Sigmoid colon (tissue), 7 donors: ENCODE data around the gene BCL7A. TPM values are rescaled to one million over a fixed set of nuclear protein-coding genes. Genes with fewer than 3 reads are reported as not detected.
"Not testable (repeated sequence)": the region's sequence is repeated elsewhere in the genome, so short reads cannot be mapped to it uniquely, and the experiment has no call there.

Experiments used
- DNase-seq: peaks from one replicate; pipeline ENCODE4 v3.0.0-alpha.2; 2019
- H3K27ac ChIP-seq, 4 donors: fragments of 200-600 bp; sonication (generic); one replicate each; pipeline ENCODE4 v1.5.1; 2016 to 2019; ENCODE audit warnings: mild to moderate bottlenecking in 1 of 4
- H3K27me3 ChIP-seq, 3 donors: fragments of 200-600 bp; sonication (generic); one replicate each; pipeline ENCODE4 v1.5.1; 2019; ENCODE audit warnings: mild to moderate bottlenecking in 1 of 3
- H3K36me3 ChIP-seq, 4 donors: fragments of 200-600 bp; sonication (generic); one replicate each; pipeline ENCODE4 v1.5.1; 2016 to 2019
- H3K4me1 ChIP-seq, 4 donors: fragments of 200-600 bp; sonication (generic); one replicate each; pipeline ENCODE4 v1.5.1; 2017 to 2019
- H3K4me3 ChIP-seq, 4 donors: fragments of 200-600 bp; sonication (generic); one replicate each; pipeline ENCODE4 v1.5.1; 2017 to 2019; ENCODE audit warnings: mild to moderate bottlenecking in 2 of 4, moderate library complexity in 1 of 4
- H3K9me3 ChIP-seq, 4 donors: fragments of 200-600 bp in 3 of 4; sonication (generic) in 3 of 4; one replicate each; pipeline versions ENCODE4 v1.5.1 to v1.6.1; 2013 to 2019
- CTCF ChIP-seq, 4 experiments: fragments of 450-650 bp in 3 of 4; fragments of 200-600 bp in 1 of 4; IDR thresholded peaks; one replicate each; pipeline ENCODE4 v1.5.1; 2016 to 2019; ENCODE audit warnings: antibody characterized with exemption in 4 of 4, mild to moderate bottlenecking in 3 of 4, moderate library complexity in 2 of 4
- EP300 ChIP-seq, 4 donors: sonication (generic); formaldehyde crosslinking; IDR thresholded peaks; one replicate each; pipeline ENCODE4 v1.6.1; 2017; ENCODE audit warnings: antibody characterized with exemption in 4 of 4
- POLR2A ChIP-seq, 2 donors: fragments of 450-650 bp; IDR thresholded peaks; one replicate each; pipeline ENCODE4 v1.6.1; 2016; ENCODE audit warnings: antibody characterized with exemption in 2 of 2, mild to moderate bottlenecking in 2 of 2, moderate library complexity in 2 of 2
- POLR2AphosphoS5 ChIP-seq, 4 donors: sonication (generic); formaldehyde crosslinking; IDR thresholded peaks; one replicate each; pipeline ENCODE4 v1.6.1; 2017; ENCODE audit warnings: antibody characterized with exemption in 4 of 4
- WGBS, 2 donors: extraction: QIAGEN DNeasy Blood & Tissue Kit; methylation state at CpG; one replicate each; pipeline ENCODE4 v1.1.7; 2013; 5-methylcytosine and 5-hydroxymethylcytosine counted together
- intact Hi-C: fragments of 100-400 bp; cut with DNase I; formaldehyde crosslinking; loops from one replicate; pipeline ENCODE4 v1.15.1; 2023
- polyA plus RNA-seq, 3 donors: library from polyadenylated mRNA; stranded (reverse); fragments of 200-250 nt; gene quantifications; one replicate each; pipeline ENCODE4 v1.2.3, GENCODE V29; 2013
- total RNA-seq, 4 donors: library from RNA; depleted of rRNA; stranded (reverse); fragments of >200 nt; gene quantifications; one replicate each; pipeline ENCODE4 v1.1.0, GENCODE V29; 2016
- donor health status: healthy with polysubstance abuse.
- donor health status: Bipolar disorder and iron deficiency.
- donor health status: healthy.

BCL7A gene
- total and polyA plus RNA-seq, 7 donors = 1.2 to 7.4 (median 6.4) TPM

GRCh38 chr12:122040579-122041386, 19.1 kb downstream of the BCL7A start:
- TF ChIP-seq CTCF (IDR thresholded peaks at IDR 0.05) = no peak
- TF ChIP-seq POLR2A (IDR thresholded peaks at IDR 0.05) = no peak
- no peak for TF ChIP-seq EP300 (IDR thresholded peaks at IDR 0.05)
- no peak for TF ChIP-seq POLR2AphosphoS5 (IDR thresholded peaks at IDR 0.05)
- Histone ChIP-seq H3K4me1 (no peaks in the 10 kb centered on the region), H3K9me3 (no peaks in the 10 kb centered on the region), H3K4me3 (no peak overlapping the region), H3K27ac (no peak overlapping the region), H3K27me3 (no peaks in the 10 kb centered on the region), H3K36me3 (peaks cover 9 to 59% (median 14%) of the 10 kb centered on the region in 4 donors)
- 29 to 72% methylated on average over 21 of the region's 21 CpGs for WGBS, 2 donors
- intact Hi-C loops = no loop called here
- no peak for DNase-seq

- H3K27ac ChIP-seq, intact Hi-C loops, H3K4me1 ChIP-seq, H3K4me3 ChIP-seq, H3K9me3 ChIP-seq, DNase-seq, H3K27me3 ChIP-seq: not testable (repeated sequence)
- H3K36me3 ChIP-seq = peaks cover 9 to 59% (median 11%) of the 10 kb centered on the region in 4 donors
- WGBS, 2 donors = 90 to 97% methylated on average over 3 of the region's 3 CpGs
Measured at GRCh38 chr12:122041458-122041857, 19.8 kb downstream of the BCL7A start.

- intact Hi-C loops = no loop called here
- Histone ChIP-seq H3K27me3 (no peaks in the 10 kb centered on the region), H3K4me1 (no peaks in the 10 kb centered on the region), H3K4me3 (no peak overlapping the region), H3K36me3 (peaks cover 3 to 52% (median 7%) of the 10 kb centered on the region in 4 donors), H3K27ac (no peak overlapping the region), H3K9me3 (no peaks in the 10 kb centered on the region)
- WGBS, 2 donors = 84 to 88% methylated on average over 11 of the region's 11 CpGs
- no peak for TF ChIP-seq POLR2AphosphoS5 (IDR thresholded peaks at IDR 0.05)
- TF ChIP-seq POLR2A (IDR thresholded peaks at IDR 0.05) = no peak
- TF ChIP-seq CTCF (IDR thresholded peaks at IDR 0.05) = no peak
- no peak for TF ChIP-seq EP300 (IDR thresholded peaks at IDR 0.05)
- no peak for DNase-seq
Measured at GRCh38 chr12:122042910-122043309, 21.2 kb downstream of the BCL7A start.

GRCh38 chr12:122043476-122043875, 21.8 kb downstream of the BCL7A start:
- intact Hi-C loops = no loop called here
- no peak for DNase-seq
- H3K9me3 ChIP-seq = no peaks in the 10 kb centered on the region
- no peak overlapping the region for H3K4me3 ChIP-seq
- 93 to 94% methylated on average over 15 of the region's 15 CpGs for WGBS, 2 donors
- TF ChIP-seq POLR2A (IDR thresholded peaks at IDR 0.05) (no peak), POLR2AphosphoS5 (IDR thresholded peaks at IDR 0.05) (no peak), EP300 (IDR thresholded peaks at IDR 0.05) (no peak), CTCF (IDR thresholded peaks at IDR 0.05) (no peak)
- no peak overlapping the region for H3K27ac ChIP-seq
- H3K36me3 ChIP-seq = peaks cover 3 to 53% (median 7%) of the 10 kb centered on the region in 4 donors
- no peaks in the 10 kb centered on the region for H3K4me1 ChIP-seq
- no peaks in the 10 kb centered on the region for H3K27me3 ChIP-seq

- Histone ChIP-seq H3K36me3 (peaks cover 3 to 44% (median 7%) of the 10 kb centered on the region in 4 donors), H3K4me3 (no peak overlapping the region), H3K4me1 (peaks cover 0 to 1% (median 0%) of the 10 kb centered on the region in 4 donors), H3K27me3 (no peaks in the 10 kb centered on the region), H3K9me3 (no peaks in the 10 kb centered on the region), H3K27ac (no peak overlapping the region)
- TF ChIP-seq EP300 (IDR thresholded peaks at IDR 0.05) (no peak), CTCF (IDR thresholded peaks at IDR 0.05) (no peak), POLR2A (IDR thresholded peaks at IDR 0.05) (no peak), POLR2AphosphoS5 (IDR thresholded peaks at IDR 0.05) (no peak)
- 97 to 98% methylated on average over 7 of the region's 7 CpGs for WGBS, 2 donors
- DNase-seq = no peak
- intact Hi-C loops = no loop called here
Measured at GRCh38 chr12:122045262-122045661, 23.6 kb downstream of the BCL7A start.
